HCT116 (cell line): ENCODE measurements around the gene CSTF2T. TPM values are rescaled to one million over a fixed set of nuclear protein-coding genes. Genes with fewer than 3 reads are reported as not detected.

Experiments
- ATAC-seq: fragments of 200-7000 bp; cut with Tn5 transposase; 2 replicates; pipeline ENCODE4 v1.9.1; 2020; ENCODE audit warnings: mild to moderate bottlenecking, moderate library complexity
- BruUV-seq: library from RNA; stranded (reverse); fragments of 400-500 nt; replicated peaks from 2 replicates; lab custom pipeline; 2021; lab: Mats Ljungman, UMichigan
- CTCF ChIA-PET: fragments of 300-600 bp; sonication (Branson Sonifier 250); formaldehyde crosslinking; loops from one replicate; lab custom pipeline; 2021; ENCODE audit warnings: antibody characterized with exemption; lab: Charles Lee
- POLR2A ChIA-PET: fragments of 300-600, 350-600 bp; sonication (Branson Sonifier 250); formaldehyde crosslinking; loops from one replicate; lab custom pipeline; 2021; ENCODE audit warnings: antibody characterized with exemption; lab: Charles Lee
- RAD21 ChIA-PET, 2 experiments: fragments of 300-600 bp; sonication (Branson Sonifier 250); formaldehyde crosslinking; loops; one replicate each; lab custom pipeline; 2023; ENCODE audit warnings: low total read pairs in 2 of 2; ENCODE audit not compliant: uncharacterized antibody in 2 of 2, unreplicated experiment in 2 of 2, low non-redundant PET in 1 of 2; lab: Charles Lee
- DNase-seq: peaks from one replicate; pipeline ENCODE4 v3.0.0-alpha.2; 2010; ENCODE audit warnings: low read depth, low spot score
- H2AFZ ChIP-seq: fragments of 200-600 bp; shearing (Covaris generic), sonication (generic); 2 replicates; pipeline ENCODE4 v1.6.1; 2017; ENCODE audit warnings: low read depth, mixed run types, mixed read lengths, antibody characterized with exemption, low read length; ENCODE audit not compliant: poor library complexity, severe bottlenecking
- H3K27ac ChIP-seq: 2 replicates; pipeline ENCODE4 v1.5.1; 2012; ENCODE audit warnings: low read depth, low read length
- H3K27me3 ChIP-seq: fragments of 200-600 bp; sonication (generic); 2 replicates; pipeline ENCODE4 v1.6.1; 2016; ENCODE audit warnings: mixed run types, low read length, mixed read lengths; ENCODE audit not compliant: insufficient read depth
- H3K36me3 ChIP-seq, 2 experiments: fragments of 200-500 bp in 1 of 2; fragments of 200-600 bp in 1 of 2; sonication (Bioruptor generic) in 1 of 2; sonication (generic) in 1 of 2; 2 replicates each; pipeline versions ENCODE4 v1.5.1 to v1.6.1; 2014 to 2016; ENCODE audit warnings: low read length in 2 of 2, inconsistent platforms in 1 of 2, mixed read lengths in 1 of 2, mixed run types in 1 of 2; ENCODE audit not compliant: insufficient read depth in 2 of 2, control insufficient read depth in 1 of 2
- H3K4me1 ChIP-seq, 2 experiments: fragments of 200-600 bp in 1 of 2; sonication (generic) in 1 of 2; 2 replicates each; pipeline versions ENCODE4 v1.5.1 to v1.6.1; 2012 to 2017; ENCODE audit warnings: low read length in 2 of 2, inconsistent platforms in 1 of 2, mild to moderate bottlenecking in 1 of 2, mixed read lengths in 1 of 2, mixed run types in 1 of 2, moderate library complexity in 1 of 2; ENCODE audit not compliant: insufficient read depth in 2 of 2, control insufficient read depth in 1 of 2
- H3K4me2 ChIP-seq: fragments of 200-600 bp; sonication (generic); 2 replicates; pipeline ENCODE4 v1.6.1; 2017; ENCODE audit warnings: mixed run types, low read length, mixed read lengths
- H3K4me3 ChIP-seq, 2 experiments: fragments of 200-600 bp in 1 of 2; sonication (generic) in 1 of 2; replicated peaks in 1 of 2; 2 replicates each; pipeline ENCODE4 v1.5.1; 2011 to 2016; ENCODE audit warnings: low read length in 2 of 2, control low read depth in 1 of 2, low read depth in 1 of 2, mild to moderate bottlenecking in 1 of 2, mixed read lengths in 1 of 2, mixed run types in 1 of 2
- H3K79me2 ChIP-seq: fragments of 200-600 bp; sonication (generic); 2 replicates; pipeline ENCODE4 v1.6.1; 2017; ENCODE audit warnings: mild to moderate bottlenecking, mixed run types, low read length, moderate library complexity, mixed read lengths; ENCODE audit not compliant: insufficient read depth
- H3K9ac ChIP-seq: fragments of 200-600 bp; sonication (generic); 2 replicates; pipeline ENCODE4 v1.6.1; 2016; ENCODE audit warnings: low read length, mixed read lengths
- H3K9me2 ChIP-seq: fragments of 200-600 bp; sonication (generic), shearing (Covaris generic); 2 replicates; pipeline ENCODE4 v1.6.1; 2017; ENCODE audit warnings: mixed run types, mild to moderate bottlenecking, moderate library complexity; ENCODE audit not compliant: insufficient read depth
- H3K9me3 ChIP-seq, 2 experiments: fragments of 200-500 bp in 1 of 2; fragments of 200-600 bp in 1 of 2; sonication (Bioruptor generic) in 1 of 2; sonication (generic) in 1 of 2; 2 replicates each; pipeline ENCODE4 v1.6.1; 2014 to 2017; ENCODE audit warnings: low read length in 2 of 2, mixed read lengths in 2 of 2, inconsistent platforms in 1 of 2, low read depth in 1 of 2, mild to moderate bottlenecking in 1 of 2, mixed run types in 1 of 2, moderate library complexity in 1 of 2; ENCODE audit not compliant: control insufficient read depth in 1 of 2, insufficient read depth in 1 of 2
- H4K20me1 ChIP-seq: fragments of 200-600 bp; sonication (generic), shearing (Covaris generic); 2 replicates; pipeline ENCODE4 v1.6.1; 2017; ENCODE audit warnings: mixed run types, mild to moderate bottlenecking, moderate library complexity; ENCODE audit not compliant: insufficient read depth
- ATF3 ChIP-seq: IDR thresholded peaks from 2 replicates; pipeline ENCODE4 v1.6.1; 2012
- EZH2 ChIP-seq: fragments of 200-600 bp; sonication (generic); IDR thresholded peaks from 2 replicates; pipeline ENCODE4 v1.6.1; 2017; ENCODE audit warnings: antibody characterized with exemption, mixed run types
- JUND ChIP-seq: IDR thresholded peaks from 2 replicates; pipeline ENCODE4 v1.6.1; 2012
- MAX ChIP-seq: IDR thresholded peaks from 2 replicates; pipeline ENCODE4 v1.6.1; 2012
- SIN3A ChIP-seq: IDR thresholded peaks from 2 replicates; pipeline ENCODE4 v1.6.1; 2012; ENCODE audit warnings: low read depth
- YY1 ChIP-seq: IDR thresholded peaks from 2 replicates; pipeline ENCODE4 v1.6.1; 2011; ENCODE audit warnings: low read length, low read depth, moderate library complexity, mild to moderate bottlenecking; ENCODE audit not compliant: insufficient replicate concordance; ENCODE audit errors: extremely low read depth
- ZFX ChIP-seq: fragments of 450-650 bp; IDR thresholded peaks from 2 replicates; pipeline ENCODE4 v1.6.1; 2017
- intact Hi-C: fragments of 100-400 bp; cut with micrococcal nuclease; formaldehyde crosslinking; loops from 2 replicates; pipeline ENCODE4 v1.10.0; 2022
- total RNA-seq: library from RNA; stranded (reverse); gene quantifications from one replicate; pipeline ENCODE4 v1.2.1, GENCODE V29; 2021; ENCODE audit not compliant: unreplicated experiment
- TF ChIP-seq, protein P1 (sequence below): IDR thresholded peaks from 2 replicates; pipeline ENCODE4 v1.6.1; 2011; ENCODE audit warnings: mild to moderate bottlenecking, low read length, moderate library complexity; ENCODE audit not compliant: insufficient replicate concordance; ENCODE audit errors: extremely low read depth

The CSTF2T gene
- total RNA-seq, 1 experiment from 2014 or later: 18.5 TPM

GRCh38 chr10:51685768-51686167, 13.6 kb downstream of the CSTF2T start:
- no peak overlapping the region for H3K4me2 ChIP-seq
- H3K9me2 ChIP-seq: no peaks in the 10 kb centered on the region
- DNase-seq (no peak), ATAC-seq (no peak)
- no peaks in the 10 kb centered on the region for H3K4me1 ChIP-seq
- H2AFZ ChIP-seq: no peak overlapping the region
- ChIA-PET POLR2A (no interaction called here), RAD21 (no interaction called here), CTCF (no interaction called here)
- no peak for TF ChIP-seq ATF3
- TF ChIP-seq EZH2: no peak
- TF ChIP-seq, protein P1, sequence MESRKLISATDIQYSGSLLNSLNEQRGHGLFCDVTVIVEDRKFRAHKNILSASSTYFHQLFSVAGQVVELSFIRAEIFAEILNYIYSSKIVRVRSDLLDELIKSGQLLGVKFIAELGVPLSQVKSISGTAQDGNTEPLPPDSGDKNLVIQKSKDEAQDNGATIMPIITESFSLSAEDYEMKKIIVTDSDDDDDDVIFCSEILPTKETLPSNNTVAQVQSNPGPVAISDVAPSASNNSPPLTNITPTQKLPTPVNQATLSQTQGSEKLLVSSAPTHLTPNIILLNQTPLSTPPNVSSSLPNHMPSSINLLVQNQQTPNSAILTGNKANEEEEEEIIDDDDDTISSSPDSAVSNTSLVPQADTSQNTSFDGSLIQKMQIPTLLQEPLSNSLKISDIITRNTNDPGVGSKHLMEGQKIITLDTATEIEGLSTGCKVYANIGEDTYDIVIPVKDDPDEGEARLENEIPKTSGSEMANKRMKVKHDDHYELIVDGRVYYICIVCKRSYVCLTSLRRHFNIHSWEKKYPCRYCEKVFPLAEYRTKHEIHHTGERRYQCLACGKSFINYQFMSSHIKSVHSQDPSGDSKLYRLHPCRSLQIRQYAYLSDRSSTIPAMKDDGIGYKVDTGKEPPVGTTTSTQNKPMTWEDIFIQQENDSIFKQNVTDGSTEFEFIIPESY: no peak
- no peak for TF ChIP-seq SIN3A
- TF ChIP-seq ZFX: no peak
- TF ChIP-seq MAX: no peak
- no peak for TF ChIP-seq JUND
- no peak for TF ChIP-seq YY1
- no peaks in the 10 kb centered on the region for H4K20me1 ChIP-seq
- H3K27ac ChIP-seq: no peak overlapping the region
- no peak overlapping the region for H3K9ac ChIP-seq
- H3K79me2 ChIP-seq: no peaks in the 10 kb centered on the region
- intact Hi-C loops: no loop called here
- peaks cover 11% of the 10 kb centered on the region for H3K27me3 ChIP-seq
- no peaks in the 10 kb centered on the region for H3K36me3 ChIP-seq
- BruUV-seq: no TSS peak
- H3K9me3 ChIP-seq: no peaks in the 10 kb centered on the region
- no peak overlapping the region for H3K4me3 ChIP-seq
